GM12878 (cell line): ENCODE data around the gene CDH4. TPM values are rescaled to one million over a fixed set of nuclear protein-coding genes. Genes with fewer than 3 reads are reported as not detected.

Experiments used
- ATAC-seq: fragments of 200-7000 bp; cut with Tn5 transposase; 3 replicates; pipeline ENCODE4 v1.9.1; 2020; ENCODE audit warnings: mild to moderate bottlenecking, moderate library complexity
- BruUV-seq: library from RNA; stranded (reverse); fragments of 400-500 nt; replicated peaks from 2 replicates; lab custom pipeline; 2021; lab: Mats Ljungman, UMichigan
- CTCF ChIA-PET: fragments of 300-600 bp; sonication (Branson Sonifier 250); formaldehyde crosslinking; extraction: SDS; loops from one replicate; lab custom pipeline; 2021; ENCODE audit warnings: inconsistent platforms; lab: Yijun Ruan, JAX
- POLR2A ChIA-PET: fragments of 350-600 bp; formaldehyde crosslinking; extraction: SDS; loops from one replicate; lab custom pipeline; 2021; ENCODE audit warnings: inconsistent platforms; lab: Charles Lee
- RAD21 ChIA-PET: fragments of 300-600 bp; sonication (Branson Sonifier 250); formaldehyde crosslinking; loops from one replicate; lab custom pipeline; 2023; ENCODE audit warnings: antibody characterized with exemption; ENCODE audit not compliant: unreplicated experiment; lab: Charles Lee
- SMC1A ChIA-PET: fragments of 300-600 bp; sonication (Branson Sonifier 250); formaldehyde crosslinking; loops from one replicate; lab custom pipeline; 2023; ENCODE audit not compliant: unreplicated experiment, uncharacterized antibody; lab: Charles Lee
- DNase-seq: peaks from one replicate; pipeline ENCODE4 v3.0.0-alpha.2; 2011; ENCODE audit warnings: low read depth, low spot score
- FAIRE-seq: peaks from 3 replicates; lab custom pipeline; 2011; peaks lifted over from hg19 to GRCh38; lab: Jason Lieb, UNC
- H2AFZ ChIP-seq: 2 replicates; pipeline ENCODE4 v1.6.0; 2011; ENCODE audit warnings: low read depth, low read length, control low read depth; ENCODE audit not compliant: control insufficient read depth
- H3K27ac ChIP-seq: 2 replicates; pipeline ENCODE4 v1.5.1; 2011; ENCODE audit warnings: control low read depth; ENCODE audit not compliant: control insufficient read depth, insufficient read depth
- H3K27me3 ChIP-seq, 2 experiments: replicated peaks in 1 of 2; 2 replicates each; pipeline versions ENCODE4 v1.6.0 to v1.6.1; 2011; ENCODE audit warnings: low read length in 1 of 2; ENCODE audit not compliant: control insufficient read depth in 2 of 2, insufficient read depth in 2 of 2
- H3K36me3 ChIP-seq, 2 experiments: 2 replicates each; pipeline ENCODE4 v1.5.1; 2011; ENCODE audit warnings: low read length in 1 of 2; ENCODE audit not compliant: control insufficient read depth in 2 of 2, insufficient read depth in 2 of 2
- H3K4me1 ChIP-seq: 2 replicates; pipeline ENCODE4 v1.6.1; 2011; ENCODE audit warnings: mild to moderate bottlenecking, low read length, moderate library complexity, mixed read lengths; ENCODE audit not compliant: control insufficient read depth, insufficient read depth
- H3K4me2 ChIP-seq: 2 replicates; pipeline ENCODE4 v1.6.0; 2011; ENCODE audit warnings: control low read depth; ENCODE audit not compliant: control insufficient read depth, insufficient read depth
- H3K4me3 ChIP-seq: fragments of 200-600 bp; sonication (generic); 2 replicates; pipeline ENCODE4 v1.5.1; 2016
- H3K79me2 ChIP-seq: 2 replicates; pipeline ENCODE4 v1.6.0; 2011; ENCODE audit warnings: low read length; ENCODE audit not compliant: control insufficient read depth, insufficient read depth
- H3K9ac ChIP-seq: 2 replicates; pipeline ENCODE4 v1.8.0; 2011; ENCODE audit warnings: low read length, control low read depth, mixed read lengths; ENCODE audit not compliant: control insufficient read depth, insufficient read depth
- H3K9me3 ChIP-seq: replicated peaks from 3 replicates; pipeline ENCODE4 v1.5.1; 2011; ENCODE audit warnings: mild to moderate bottlenecking, low read length; ENCODE audit not compliant: control insufficient read depth, insufficient read depth
- H4K20me1 ChIP-seq: 2 replicates; pipeline ENCODE4 v1.6.0; 2011; ENCODE audit not compliant: control insufficient read depth, insufficient read depth
- ETV6 ChIP-seq, 2 experiments: fragments of 450-650 bp in 1 of 2; IDR thresholded peaks in 1 of 2; conservative IDR thresholded peaks in 1 of 2; 2 replicates each; pipeline ENCODE4 v1.6.1; 2014; ENCODE audit warnings: antibody characterized with exemption in 1 of 2, borderline replicate concordance in 1 of 2, low read depth in 1 of 2, mild to moderate bottlenecking in 1 of 2, moderate library complexity in 1 of 2
- EZH2 ChIP-seq: IDR thresholded peaks from 2 replicates; pipeline ENCODE4 v1.6.1; 2012; ENCODE audit warnings: low read depth, mild to moderate bottlenecking, control low read depth, inconsistent platforms, low read length, borderline replicate concordance; ENCODE audit not compliant: control insufficient read depth
- IKZF2 ChIP-seq, 2 experiments: fragments of 450-650 bp; IDR thresholded peaks; 2 replicates each; pipeline ENCODE4 v1.6.1; 2017; ENCODE audit warnings: mild to moderate bottlenecking in 2 of 2, moderate library complexity in 2 of 2
- KDM1A ChIP-seq: fragments of 200-600 bp; sonication (generic); IDR thresholded peaks from 2 replicates; pipeline ENCODE4 v1.6.1; 2016; ENCODE audit warnings: borderline replicate concordance
- NRF1 ChIP-seq: conservative IDR thresholded peaks from 2 replicates; pipeline ENCODE4 v1.6.1; 2011; ENCODE audit warnings: mild to moderate bottlenecking, low read depth, low read length, improper control_type of control experiment
- SMAD1 ChIP-seq: fragments of 450-650 bp; IDR thresholded peaks from 2 replicates; pipeline ENCODE4 v1.6.1; 2018; ENCODE audit warnings: mild to moderate bottlenecking, low read depth; ENCODE audit not compliant: partially characterized antibody
- SMC3 ChIP-seq: IDR thresholded peaks from 2 replicates; pipeline ENCODE4 v1.6.1; 2011; ENCODE audit warnings: low read length, improper control_type of control experiment, borderline replicate concordance
- ZNF207 ChIP-seq: fragments of 450-650 bp; IDR thresholded peaks from 2 replicates; pipeline ENCODE4 v1.6.1; 2014; ENCODE audit warnings: antibody characterized with exemption, mild to moderate bottlenecking, borderline replicate concordance
- WGBS: methylation state at CpG from one replicate; pipeline ENCODE4 v1.1.6; 2016; ENCODE audit warnings: low lambda C conversion rate; ENCODE audit not compliant: insufficient replicate concordance, insufficient coverage; ENCODE audit errors: missing lambda C conversion rate; 5-methylcytosine and 5-hydroxymethylcytosine counted together
- in situ Hi-C: fragments of 300-500 bp; cut with MboI; formaldehyde crosslinking; loops from 9 replicates; pipeline ENCODE4 v1.14.3; 2018; ENCODE audit warnings: mixed read lengths
- intact Hi-C: fragments of 100-400 bp; cut with micrococcal nuclease; formaldehyde crosslinking; loops from one replicate; pipeline ENCODE4 v1.14.2; 2022; ENCODE audit not compliant: unreplicated experiment
- polyA plus RNA-seq, 11 experiments: library from polyadenylated mRNA; depleted of rRNA in 4 of 11; unstranded in 6 of 11; stranded (reverse) in 5 of 11; fragments of >200 nt; fragmentation: Nextera tagmentation in 4 of 11; fragmentation: Illumina TruSeq in 1 of 11; extraction: Ambion mirVana in 4 of 11; extraction: Trizol in 1 of 11; gene quantifications; 1 replicate in 1 of 11; 2 replicates in 10 of 11; pipeline versions ENCODE4 v1.2.1 to v1.2.3, GENCODE V29; 2011 to 2016; ENCODE audit warnings: inconsistent platforms in 2 of 11, missing spikeins in 2 of 11, low read depth in 1 of 11
- total RNA-seq, 4 experiments: library from RNA; depleted of rRNA in 3 of 4; stranded (reverse); fragments of >200 nt in 3 of 4; fragmentation: Illumina TruSeq in 1 of 4; extraction: Trizol in 1 of 4; gene quantifications; 2 replicates each; pipeline versions ENCODE4 v1.2.1 to v1.2.3, GENCODE V29; 2013 to 2021
- TF ChIP-seq, protein P1 (sequence below): IDR thresholded peaks from 2 replicates; pipeline ENCODE4 v1.6.1; 2012; ENCODE audit warnings: mild to moderate bottlenecking, low read depth, low read length
- TF ChIP-seq, protein P2 (sequence below): fragments of 450-650 bp; IDR thresholded peaks from 2 replicates; pipeline ENCODE4 v1.6.1; 2014; ENCODE audit warnings: mild to moderate bottlenecking
- TF ChIP-seq, protein P3 (sequence below): fragments of 150-350 bp; IDR thresholded peaks from 2 replicates; pipeline ENCODE4 v1.6.1; 2014; ENCODE audit warnings: mild to moderate bottlenecking, low read depth, low read length

Gene CDH4
- total and polyA plus RNA-seq, 10 of the 15 experiments (the other 5 are each of a cell fraction or from before 2014, with no cell fraction given), result not detected

DNA sequence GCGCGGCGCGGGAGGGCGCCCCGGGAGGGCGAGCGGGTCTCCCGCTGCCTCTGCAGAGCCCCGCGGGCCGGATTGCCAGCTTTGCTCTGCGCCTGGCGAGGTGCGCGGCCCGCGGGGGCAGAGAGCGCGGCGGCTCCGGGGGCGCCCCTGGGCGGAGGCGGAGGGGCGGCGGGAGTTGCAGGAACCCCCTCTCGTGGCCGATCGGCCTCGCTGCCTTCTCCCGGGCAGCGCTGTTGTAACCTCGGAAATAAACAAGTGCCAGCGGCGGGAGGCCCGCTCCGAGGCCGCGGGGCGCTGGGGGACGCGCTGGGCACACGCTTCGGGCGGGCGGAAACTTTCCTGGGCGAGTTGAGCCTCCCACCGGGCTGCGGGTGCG, 1.2 kb downstream of the CDH4 start (continued):
- TF ChIP-seq, protein P1, sequence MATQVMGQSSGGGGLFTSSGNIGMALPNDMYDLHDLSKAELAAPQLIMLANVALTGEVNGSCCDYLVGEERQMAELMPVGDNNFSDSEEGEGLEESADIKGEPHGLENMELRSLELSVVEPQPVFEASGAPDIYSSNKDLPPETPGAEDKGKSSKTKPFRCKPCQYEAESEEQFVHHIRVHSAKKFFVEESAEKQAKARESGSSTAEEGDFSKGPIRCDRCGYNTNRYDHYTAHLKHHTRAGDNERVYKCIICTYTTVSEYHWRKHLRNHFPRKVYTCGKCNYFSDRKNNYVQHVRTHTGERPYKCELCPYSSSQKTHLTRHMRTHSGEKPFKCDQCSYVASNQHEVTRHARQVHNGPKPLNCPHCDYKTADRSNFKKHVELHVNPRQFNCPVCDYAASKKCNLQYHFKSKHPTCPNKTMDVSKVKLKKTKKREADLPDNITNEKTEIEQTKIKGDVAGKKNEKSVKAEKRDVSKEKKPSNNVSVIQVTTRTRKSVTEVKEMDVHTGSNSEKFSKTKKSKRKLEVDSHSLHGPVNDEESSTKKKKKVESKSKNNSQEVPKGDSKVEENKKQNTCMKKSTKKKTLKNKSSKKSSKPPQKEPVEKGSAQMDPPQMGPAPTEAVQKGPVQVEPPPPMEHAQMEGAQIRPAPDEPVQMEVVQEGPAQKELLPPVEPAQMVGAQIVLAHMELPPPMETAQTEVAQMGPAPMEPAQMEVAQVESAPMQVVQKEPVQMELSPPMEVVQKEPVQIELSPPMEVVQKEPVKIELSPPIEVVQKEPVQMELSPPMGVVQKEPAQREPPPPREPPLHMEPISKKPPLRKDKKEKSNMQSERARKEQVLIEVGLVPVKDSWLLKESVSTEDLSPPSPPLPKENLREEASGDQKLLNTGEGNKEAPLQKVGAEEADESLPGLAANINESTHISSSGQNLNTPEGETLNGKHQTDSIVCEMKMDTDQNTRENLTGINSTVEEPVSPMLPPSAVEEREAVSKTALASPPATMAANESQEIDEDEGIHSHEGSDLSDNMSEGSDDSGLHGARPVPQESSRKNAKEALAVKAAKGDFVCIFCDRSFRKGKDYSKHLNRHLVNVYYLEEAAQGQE, result no peak

DNA sequence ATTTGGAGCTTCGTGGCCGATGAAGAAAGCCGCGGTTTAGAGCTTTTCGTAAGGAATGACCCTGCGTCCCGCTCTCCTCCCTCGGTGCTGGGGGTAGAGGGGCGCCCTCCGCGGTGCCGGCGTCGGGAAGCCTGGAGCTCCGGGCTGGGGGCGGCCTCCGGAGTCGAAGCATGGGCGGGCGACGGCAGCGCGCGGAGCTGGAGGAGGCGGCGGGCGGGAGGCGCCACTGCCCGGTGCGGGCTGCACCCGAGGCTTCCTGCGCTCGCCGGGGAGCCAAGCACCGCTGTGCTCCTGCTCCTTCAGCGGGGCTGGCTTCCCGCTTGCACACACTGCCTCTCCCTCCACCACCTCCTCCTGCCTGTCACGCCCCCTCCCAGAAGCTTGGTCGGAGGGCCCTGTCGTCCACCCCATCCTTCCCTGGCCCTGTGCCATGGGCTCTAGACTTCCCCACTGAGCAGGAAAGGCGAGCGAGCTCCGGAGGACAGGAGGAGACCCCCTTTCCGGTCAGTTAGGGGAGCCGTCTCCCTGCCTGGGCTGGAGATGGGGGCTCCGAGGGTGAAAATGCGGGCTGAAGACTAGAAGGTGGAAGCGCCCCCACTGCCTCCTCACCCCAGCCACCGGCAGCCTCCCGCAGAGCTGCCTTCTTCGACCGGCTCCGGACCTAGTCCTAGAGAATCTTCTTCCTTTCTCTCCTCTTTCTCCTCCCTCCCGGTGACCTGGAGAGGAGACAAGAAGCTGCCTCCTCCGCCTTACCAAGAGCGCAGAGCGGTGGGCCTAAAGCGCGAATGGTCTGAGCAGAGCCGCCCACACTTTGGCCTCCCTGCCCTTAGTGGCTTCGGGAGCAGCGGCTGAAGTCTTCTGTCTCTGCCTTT, 1.8 kb downstream of the CDH4 start:
- in situ Hi-C loops (no loop called here), intact Hi-C loops (no loop called here)
- no peaks in the 10 kb centered on the region; the same call in 2 of the 3 replicates for H3K9me3 ChIP-seq
- H2AFZ ChIP-seq, result no peak overlapping the region
- DNase-seq, result no peak
- CTCF ChIA-PET, result no interaction called here
- no peak overlapping the region for H3K4me3 ChIP-seq
- no peaks in the 10 kb centered on the region for H3K4me1 ChIP-seq
- H3K4me2 ChIP-seq, result no peak overlapping the region
- FAIRE-seq, result no peak
- SMC1A ChIA-PET, result no interaction called here
- H3K27me3 ChIP-seq, result no peaks in the 10 kb centered on the region
- H3K9ac ChIP-seq, result no peak overlapping the region
- no TSS peak for BruUV-seq
- no peaks in the 10 kb centered on the region for H3K79me2 ChIP-seq
- POLR2A ChIA-PET, result no interaction called here
- no peak overlapping the region for H3K27ac ChIP-seq
- no peaks in the 10 kb centered on the region for H3K36me3 ChIP-seq
- H4K20me1 ChIP-seq, result no peaks in the 10 kb centered on the region
- RAD21 ChIA-PET, result no interaction called here
- WGBS, result 60% methylated on average over 48 of the region's 62 CpGs
- no peak for ATAC-seq
- TF ChIP-seq EZH2, result no peak
- TF ChIP-seq, protein P2, sequence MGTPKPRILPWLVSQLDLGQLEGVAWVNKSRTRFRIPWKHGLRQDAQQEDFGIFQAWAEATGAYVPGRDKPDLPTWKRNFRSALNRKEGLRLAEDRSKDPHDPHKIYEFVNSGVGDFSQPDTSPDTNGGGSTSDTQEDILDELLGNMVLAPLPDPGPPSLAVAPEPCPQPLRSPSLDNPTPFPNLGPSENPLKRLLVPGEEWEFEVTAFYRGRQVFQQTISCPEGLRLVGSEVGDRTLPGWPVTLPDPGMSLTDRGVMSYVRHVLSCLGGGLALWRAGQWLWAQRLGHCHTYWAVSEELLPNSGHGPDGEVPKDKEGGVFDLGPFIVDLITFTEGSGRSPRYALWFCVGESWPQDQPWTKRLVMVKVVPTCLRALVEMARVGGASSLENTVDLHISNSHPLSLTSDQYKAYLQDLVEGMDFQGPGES, result no peak
- no peak for TF ChIP-seq IKZF2 (IDR thresholded peaks at IDR 0.05)
- TF ChIP-seq SMC3, result no peak
- no peak for TF ChIP-seq KDM1A
- no peak for TF ChIP-seq NRF1
- no peak for TF ChIP-seq ETV6 (conservative IDR thresholded peaks at IDR 0.05 in 1 of 2, IDR thresholded peaks at IDR 0.05 in 1 of 2; ENCODE audit: borderline replicate concordance in 1 of 2, low read depth in 1 of 2)
- TF ChIP-seq ZNF207, result no peak
- no peak for TF ChIP-seq SMAD1
- TF ChIP-seq, protein P3, sequence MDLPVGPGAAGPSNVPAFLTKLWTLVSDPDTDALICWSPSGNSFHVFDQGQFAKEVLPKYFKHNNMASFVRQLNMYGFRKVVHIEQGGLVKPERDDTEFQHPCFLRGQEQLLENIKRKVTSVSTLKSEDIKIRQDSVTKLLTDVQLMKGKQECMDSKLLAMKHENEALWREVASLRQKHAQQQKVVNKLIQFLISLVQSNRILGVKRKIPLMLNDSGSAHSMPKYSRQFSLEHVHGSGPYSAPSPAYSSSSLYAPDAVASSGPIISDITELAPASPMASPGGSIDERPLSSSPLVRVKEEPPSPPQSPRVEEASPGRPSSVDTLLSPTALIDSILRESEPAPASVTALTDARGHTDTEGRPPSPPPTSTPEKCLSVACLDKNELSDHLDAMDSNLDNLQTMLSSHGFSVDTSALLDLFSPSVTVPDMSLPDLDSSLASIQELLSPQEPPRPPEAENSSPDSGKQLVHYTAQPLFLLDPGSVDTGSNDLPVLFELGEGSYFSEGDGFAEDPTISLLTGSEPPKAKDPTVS, result no peak
